Occipital lobe (tissue), 2 donors: ENCODE measurements around the gene RAB8A. TPM values are rescaled to one million over a fixed set of nuclear protein-coding genes. Genes with fewer than 3 reads are reported as not detected.

Experiments used
- DNase-seq: peaks from one replicate; lab custom pipeline; 2025; lab: John Stamatoyannopoulos, UW
- total RNA-seq: library from RNA; depleted of rRNA; stranded (reverse); fragments of >200 nt; gene quantifications from one replicate; pipeline ENCODE4 v1.2.3, GENCODE V29; 2014

The RAB8A gene
- 33.7 TPM for total RNA-seq

GRCh38 chr19:16111160-16111908 lies at the start of gene RAB8A:
Gene RAB8A, plus strand, starts transcription at chr19:16111889. Its CDS starts 13 bp downstream, at chr19:16111902.
- peak; percentile 99 for DNase-seq

GRCh38 chr19:16061943-16062342 lies 49.7 kb upstream of the RAB8A start:
- no peak for DNase-seq

- no peak for DNase-seq
Measured at GRCh38 chr19:16062789-16063188, 48.9 kb upstream of the RAB8A start.

GRCh38 chr19:16064209-16064889 lies 47.3 kb upstream of the RAB8A start:
- no peak for DNase-seq

GRCh38 chr19:16066611-16067104 lies 45.0 kb upstream of the RAB8A start:
- no peak for DNase-seq

- no peak for DNase-seq
Measured at GRCh38 chr19:16067205-16067938, 44.3 kb upstream of the RAB8A start.

GRCh38 chr19:16068696-16069259 lies 42.9 kb upstream of the RAB8A start:
- DNase-seq = no peak

GRCh38 chr19:16069813-16070365 lies 41.8 kb upstream of the RAB8A start:
- no peak for DNase-seq

DNA sequence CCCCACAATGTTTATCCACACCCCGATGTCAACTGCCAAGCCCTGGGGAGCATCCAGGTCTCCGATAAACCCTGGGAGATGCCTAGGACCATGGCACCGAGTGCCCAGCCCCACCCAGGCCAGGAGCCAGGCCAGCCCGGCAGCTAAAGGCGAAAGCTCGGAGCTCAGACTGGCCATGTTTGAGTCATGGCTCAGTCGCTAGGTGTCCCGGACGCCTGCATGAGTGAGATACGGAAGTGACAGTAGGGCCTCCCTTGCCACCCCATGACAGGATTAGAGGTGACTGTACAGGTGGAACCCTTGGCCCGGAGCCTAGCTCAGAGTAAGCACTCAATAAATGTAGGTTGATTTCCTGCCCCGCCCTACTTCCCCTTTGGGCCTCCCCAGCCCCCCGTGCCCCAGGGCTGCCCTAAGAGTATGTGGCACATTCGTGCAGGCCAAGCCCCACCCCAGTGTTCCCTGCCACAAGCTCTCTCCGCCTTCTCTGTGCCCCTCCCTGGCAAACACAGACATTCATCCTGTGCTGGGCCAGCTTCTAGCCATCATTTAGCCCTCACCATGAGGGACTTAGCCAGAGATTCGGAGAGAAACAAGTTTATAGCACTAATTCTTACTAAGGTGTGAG lies 41.2 kb upstream of the RAB8A start:
- DNase-seq = no peak

DNA sequence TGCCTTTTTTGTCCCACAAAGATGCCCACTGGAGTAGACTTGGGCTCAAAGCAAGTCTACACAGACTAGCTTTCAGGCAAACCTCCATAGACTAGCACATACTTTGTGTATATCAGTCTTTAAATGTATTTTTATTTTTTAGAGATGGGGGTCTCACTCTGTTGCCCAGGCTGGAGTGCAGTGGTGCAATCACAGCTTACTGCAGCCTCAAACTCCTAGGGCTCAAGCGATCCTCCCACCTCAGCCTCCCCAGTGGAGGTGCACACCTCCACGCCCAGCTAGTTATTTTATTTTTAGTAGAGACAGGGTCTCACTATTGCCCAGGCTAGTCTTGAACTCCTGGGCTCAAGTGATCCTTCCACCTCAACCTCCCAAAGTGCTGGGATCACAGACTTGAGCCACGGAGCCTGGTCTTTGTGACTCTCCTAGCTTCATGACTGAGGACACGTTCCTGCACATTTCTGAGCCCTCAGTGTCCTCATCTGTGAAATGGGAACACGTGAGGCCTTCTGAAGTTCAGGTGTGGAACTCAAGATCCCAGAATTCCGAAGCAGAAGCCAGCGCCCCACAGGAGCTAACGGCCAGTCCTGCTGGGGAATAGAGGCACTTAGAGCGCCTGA lies 40.5 kb upstream of the RAB8A start:
- no peak for DNase-seq

DNA sequence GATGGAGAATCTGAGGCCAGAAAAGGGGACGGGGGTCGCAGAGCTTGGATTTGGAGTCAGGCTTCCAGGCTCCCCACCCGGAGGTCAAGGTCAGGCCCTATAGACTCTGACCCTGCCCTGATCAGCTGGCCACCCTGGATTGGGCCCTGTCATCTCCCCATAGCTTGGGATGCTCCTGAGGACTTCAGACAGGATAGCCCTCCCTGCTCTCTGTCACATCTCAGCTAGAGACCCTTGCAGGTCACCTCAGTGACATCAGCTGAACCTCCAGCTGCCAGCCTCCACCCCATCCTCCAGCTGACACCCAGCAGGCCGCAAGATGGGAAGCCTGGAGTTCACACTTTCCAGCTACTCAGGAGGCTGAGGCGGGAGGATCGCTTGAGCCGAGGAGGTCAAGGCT lies 38.2 kb upstream of the RAB8A start:
- no peak for DNase-seq

DNA sequence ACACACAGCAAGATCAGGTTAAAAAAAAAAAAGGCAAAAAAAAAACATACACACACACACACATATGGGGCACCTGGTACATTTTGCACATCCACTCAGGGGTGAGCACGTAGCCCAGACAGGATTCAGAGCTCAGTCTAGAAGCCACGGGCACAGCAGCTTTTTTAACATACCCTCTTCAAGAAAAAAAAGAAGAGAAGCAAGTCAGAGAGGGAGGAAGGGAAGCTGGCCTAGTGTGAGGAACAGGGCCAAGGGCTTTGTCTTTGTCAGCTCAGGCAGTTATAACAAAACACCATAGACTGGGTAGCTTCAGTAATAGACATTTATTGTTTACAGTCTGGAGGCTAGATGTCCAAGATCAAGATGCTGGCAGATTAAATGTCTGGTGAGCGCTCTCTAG lies 37.7 kb upstream of the RAB8A start:
- DNase-seq = no peak

DNA sequence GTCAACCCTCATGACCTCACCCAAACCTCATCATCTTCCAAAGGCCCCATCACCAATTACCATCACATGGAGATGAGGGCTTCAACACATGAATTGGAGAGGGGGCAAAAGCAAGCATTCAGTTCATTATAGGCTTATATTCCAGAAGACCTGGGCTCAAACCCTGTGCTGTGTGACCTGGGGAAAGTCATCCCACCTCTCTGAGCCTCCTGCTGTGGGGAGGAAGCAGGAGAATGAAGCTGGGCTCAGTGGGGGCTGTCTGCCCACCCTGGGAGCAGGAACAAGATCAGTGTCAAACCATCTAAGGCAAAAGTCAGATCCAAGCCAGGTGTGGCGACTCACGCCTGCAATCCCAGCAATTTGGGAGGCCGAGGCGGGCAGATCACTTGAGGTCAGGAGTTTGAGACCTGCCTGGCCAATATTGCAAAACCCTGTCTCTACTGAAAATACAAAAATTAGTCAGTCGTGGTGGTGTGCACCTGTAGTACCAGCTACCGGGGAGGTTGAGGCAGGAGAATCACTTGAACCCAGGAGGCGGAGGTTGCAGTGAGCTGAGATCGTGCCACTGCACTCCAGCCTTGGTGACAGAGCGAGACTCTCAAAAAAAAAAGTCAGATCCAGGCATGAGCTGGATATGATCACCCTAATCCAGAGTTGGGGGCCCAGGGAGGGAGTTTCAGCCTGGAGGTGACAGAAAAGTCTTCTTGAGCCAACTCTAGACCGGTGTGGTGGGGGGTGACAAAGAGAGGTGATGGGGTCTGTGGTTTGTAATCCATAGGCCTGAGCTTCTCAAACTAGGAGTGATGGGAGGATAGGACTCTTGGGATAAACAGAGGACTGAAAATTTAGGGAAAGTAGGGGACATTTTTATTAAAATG lies 37.0 kb upstream of the RAB8A start:
- DNase-seq = no peak

DNA sequence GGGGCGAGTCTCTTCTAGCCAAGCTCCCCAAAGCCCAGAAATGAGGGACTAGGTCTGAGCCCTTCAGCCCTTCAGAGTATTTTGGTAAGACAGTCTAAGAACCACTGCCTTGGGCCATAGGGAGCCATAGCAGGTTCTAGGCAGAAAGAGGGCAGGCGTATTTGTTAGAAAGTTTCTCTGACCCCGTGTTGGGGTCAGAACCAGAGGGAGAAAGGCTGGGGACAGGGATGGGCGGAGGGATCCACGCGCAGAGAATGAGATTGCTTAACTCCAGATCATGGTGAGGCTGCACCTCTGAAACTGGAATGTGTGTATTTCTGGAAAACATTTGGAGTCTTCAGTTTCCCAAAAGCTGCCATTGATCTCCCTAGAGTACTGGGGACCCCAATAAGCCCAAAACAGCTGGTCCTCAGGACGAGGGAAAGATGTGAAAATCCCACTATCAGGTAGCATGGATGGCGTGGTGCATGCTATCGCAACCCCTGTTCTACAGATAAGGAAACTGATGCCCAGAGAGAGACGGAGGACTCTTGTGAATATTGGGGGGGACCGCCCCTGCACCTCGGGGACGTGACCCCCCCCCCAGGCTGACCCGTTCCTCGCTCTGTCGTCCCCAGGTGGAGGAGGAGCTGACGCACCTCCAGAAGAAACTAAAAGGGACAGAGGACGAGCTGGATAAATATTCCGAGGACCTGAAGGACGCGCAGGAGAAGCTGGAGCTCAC lies 36.1 kb upstream of the RAB8A start:
- DNase-seq = no peak

GRCh38 chr19:16076154-16076957 lies 35.3 kb upstream of the RAB8A start, which contains the start of gene TPM4:
Gene TPM4, plus strand, starts transcription at chr19:16076495. Its CDS starts 71 bp downstream, at chr19:16076566.
- DNase-seq = peak; percentile 76

GRCh38 chr19:16076958-16077611 lies 34.6 kb upstream of the RAB8A start:
- DNase-seq = no peak

DNA sequence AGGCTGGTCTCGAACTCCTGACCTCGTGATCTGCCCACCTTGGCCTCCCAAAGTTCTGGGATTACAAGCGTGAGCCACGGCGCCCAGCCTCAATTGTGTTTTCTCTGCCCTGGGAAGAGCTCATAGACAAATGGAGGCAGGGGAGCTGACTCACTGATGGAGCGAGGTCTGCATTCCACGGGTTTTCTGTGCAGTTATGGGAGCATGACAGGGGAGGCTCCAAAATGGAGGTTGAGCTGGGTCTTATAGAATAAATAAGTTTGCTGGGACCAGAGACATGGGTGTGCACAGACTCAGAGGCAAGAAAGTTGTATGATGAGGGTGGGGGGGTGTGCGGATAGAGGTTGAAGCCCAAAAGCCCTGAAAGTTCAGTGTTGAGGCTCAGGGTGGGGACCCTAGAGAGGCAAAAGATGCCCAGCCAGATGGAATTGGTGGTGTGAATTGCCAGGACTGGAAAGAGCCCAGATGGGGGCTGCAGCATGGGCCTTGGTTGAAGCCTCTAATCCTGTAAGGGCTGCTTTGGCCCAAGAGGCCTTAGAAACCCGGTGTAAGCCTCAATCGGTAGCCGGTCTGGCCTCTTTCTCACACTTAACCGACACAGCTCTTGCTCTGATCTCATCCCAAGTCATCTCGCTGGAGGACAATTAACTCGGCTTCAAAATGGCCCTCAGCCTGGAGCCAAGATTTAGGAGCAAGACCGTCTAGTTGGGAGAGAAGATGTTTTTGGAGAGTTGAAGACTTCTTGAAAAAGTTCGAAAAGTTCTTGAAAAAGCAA lies 33.5 kb upstream of the RAB8A start:
- no peak for DNase-seq
